ENCODE measurements around the gene NAA20. TPM values are rescaled to one million over a fixed set of nuclear protein-coding genes. Genes with fewer than 3 reads are reported as not detected.

Gene NAA20
- total RNA-seq, 1 experiment from 2014 or later: 49.4 TPM

GRCh38 chr20:20073801-20074371 is 56.7 kb downstream of the NAA20 start:
- no peak for DNase-seq (ENCODE audit: low spot score)

- DNase-seq (ENCODE audit: low spot score): no peak
Measured at GRCh38 chr20:20075032-20075431, 57.9 kb downstream of the NAA20 start.

GRCh38 chr20:20076297-20077065 is 59.3 kb downstream of the NAA20 start:
- no peak for DNase-seq (ENCODE audit: low spot score)

- no peak for DNase-seq (ENCODE audit: low spot score)
Measured at GRCh38 chr20:20078041-20078440, 60.9 kb downstream of the NAA20 start.

- no peak for DNase-seq (ENCODE audit: low spot score)
Measured at GRCh38 chr20:20079102-20079784, 62.1 kb downstream of the NAA20 start.

Other genes starting within 250 kb of the NAA20 start
- 8.1 and 9.1 TPM in 2 replicates for gene CRNKL1, start 35.1 kb downstream of the NAA20 start, total RNA-seq (2014; rRNA removed; shearing (Covaris generic))
- gene CFAP61, start 35.2 kb downstream of the NAA20 start, total RNA-seq (2014; rRNA removed; shearing (Covaris generic)): not detected in 2 replicates